ENCODE results near the gene SMCO3. TPM values are rescaled to one million over a fixed set of nuclear protein-coding genes. Genes with fewer than 3 reads are reported as not detected.
A peak's percentile ranks its signal among the peaks of the same experiment; 100 is the strongest.

Gene SMCO3
- total and polyA plus RNA-seq, 7 donors: 0.04 to 0.05 TPM; not detected in 5

GRCh38 chr12:14842315-14842714, 28.3 kb upstream of the SMCO3 start:
- 64 to 69% (median 68%) methylated on average over 3 of the region's 3 CpGs for WGBS, 3 donors
- no peaks in the 10 kb centered on the region for H3K9me3 ChIP-seq
- no peaks in the 10 kb centered on the region for H3K36me3 ChIP-seq (ENCODE audit: insufficient read depth in 1 of 2, low read depth in 1 of 2)
- intact Hi-C loops (cut with DNase I): loop anchor here (5.0 to 10.0 kb wide), 4 partner anchors 372 to 682 kb away; partner anchors contain the start of gene RERG (in 1 of the 2)
- peak overlapping the region; percentile 47 for H3K27ac ChIP-seq
- peaks cover 30% of the 10 kb centered on the region for H3K4me1 ChIP-seq
- H3K27me3 ChIP-seq (ENCODE audit: insufficient read depth in 3 of 3, low read length in 2 of 3): no peaks in the 10 kb centered on the region
- DNase-seq: no peak
- no peak for TF ChIP-seq CTCF (IDR thresholded peaks at IDR 0.05)
- ATAC-seq: no peak
- H3K4me3 ChIP-seq: no peak overlapping the region

GRCh38 chr12:14841761-14842160, 27.8 kb upstream of the SMCO3 start:
- peak overlapping the region; percentile 47 for H3K27ac ChIP-seq
- peak; percentile 39 to 78 for DNase-seq
- no peak overlapping the region for H3K4me3 ChIP-seq
- TF ChIP-seq CTCF (IDR thresholded peaks at IDR 0.05): no peak
- peak; percentile 73 to 94 (median 88) for ATAC-seq
- peaks cover 29% of the 10 kb centered on the region for H3K4me1 ChIP-seq
- no peaks in the 10 kb centered on the region for H3K9me3 ChIP-seq
- 6 to 7% (median 6%) methylated on average over 3 of the region's 3 CpGs for WGBS, 3 donors
- H3K27me3 ChIP-seq (ENCODE audit: insufficient read depth in 3 of 3, low read length in 2 of 3): no peaks in the 10 kb centered on the region
- no peaks in the 10 kb centered on the region for H3K36me3 ChIP-seq (ENCODE audit: insufficient read depth in 1 of 2, low read depth in 1 of 2)
- intact Hi-C loops (cut with DNase I): loop anchor here (5.0 to 10.0 kb wide), 4 partner anchors 373 to 683 kb away; partner anchors contain the start of gene RERG (in 1 of the 2)

GRCh38 chr12:14840616-14841015, 26.6 kb upstream of the SMCO3 start:
- TF ChIP-seq CTCF (IDR thresholded peaks at IDR 0.05): no peak
- ATAC-seq (no peak), DNase-seq (no peak)
- H3K9me3 ChIP-seq: no peaks in the 10 kb centered on the region
- no peaks in the 10 kb centered on the region for H3K36me3 ChIP-seq (ENCODE audit: insufficient read depth in 1 of 2, low read depth in 1 of 2)
- 78 to 89% (median 88%) methylated on average over 4 of the region's 4 CpGs for WGBS, 3 donors
- no peak overlapping the region for H3K27ac ChIP-seq
- no peaks in the 10 kb centered on the region for H3K27me3 ChIP-seq (ENCODE audit: insufficient read depth in 3 of 3, low read length in 2 of 3)
- no peak overlapping the region for H3K4me3 ChIP-seq
- peaks cover 28% of the 10 kb centered on the region for H3K4me1 ChIP-seq
- intact Hi-C loops (cut with DNase I): loop anchor here (5.0 to 10.0 kb wide), 4 partner anchors 374 to 684 kb away; partner anchors contain the start of gene RERG (in 1 of the 2)

GRCh38 chr12:14839262-14839661, 25.3 kb upstream of the SMCO3 start:
- ATAC-seq (no peak), DNase-seq (no peak)
- Histone ChIP-seq H3K27ac (no peak overlapping the region), H3K9me3 (no peaks in the 10 kb centered on the region), H3K4me3 (no peak overlapping the region), H3K36me3 (ENCODE audit: insufficient read depth in 1 of 2, low read depth in 1 of 2) (no peaks in the 10 kb centered on the region), H3K4me1 (peaks cover 34% of the 10 kb centered on the region), H3K27me3 (ENCODE audit: insufficient read depth in 3 of 3, low read length in 2 of 3) (no peaks in the 10 kb centered on the region)
- 94 to 100% (median 97%) methylated on average over 1 of the region's 1 CpG for WGBS, 3 donors
- TF ChIP-seq CTCF (IDR thresholded peaks at IDR 0.05): no peak
- intact Hi-C loops (cut with DNase I): no loop called here

Data from psoas muscle (tissue), 8 donors.